HepG2 (cell line): Measurements from ENCODE around the gene ANKRD10. TPM values are rescaled to one million over a fixed set of nuclear protein-coding genes. Genes with fewer than 3 reads are reported as not detected.

Experiments
- AKAP8 ChIP-seq: sonication (generic); formaldehyde crosslinking; IDR thresholded peaks from 2 replicates; pipeline ENCODE4 v1.5.1; 2020; ENCODE audit warnings: mild to moderate bottlenecking, missing genetic modification reagents
- ATF7 ChIP-seq, 2 experiments: fragments of 450-650 bp in 1 of 2; sonication (generic) in 1 of 2; formaldehyde crosslinking in 1 of 2; IDR thresholded peaks; 2 replicates each; pipeline versions ENCODE4 v1.4.0 to v1.6.1; 2016 to 2020; ENCODE audit warnings: antibody characterized with exemption in 1 of 2, mild to moderate bottlenecking in 1 of 2, missing genetic modification reagents in 1 of 2
- BHLHE40 ChIP-seq: IDR thresholded peaks from 2 replicates; pipeline ENCODE4 v1.6.1; 2011; ENCODE audit warnings: low read length, improper control_type of control experiment
- CENPX ChIP-seq: sonication (generic); formaldehyde crosslinking; IDR thresholded peaks from 2 replicates; pipeline ENCODE4 v1.9.0; 2021; ENCODE audit warnings: mild to moderate bottlenecking, missing genetic modification reagents, moderate library complexity
- GTF2F1 ChIP-seq: fragments of 150-350 bp; IDR thresholded peaks from 2 replicates; pipeline ENCODE4 v1.6.1; 2014; ENCODE audit warnings: low read length
- NCOA2 ChIP-seq: sonication (generic); formaldehyde crosslinking; IDR thresholded peaks from 2 replicates; pipeline ENCODE4 v1.8.0; 2022; ENCODE audit warnings: inconsistent platforms
- NFYC ChIP-seq: IDR thresholded peaks from 2 replicates; pipeline ENCODE4 v1.6.1; 2016; ENCODE audit warnings: missing genetic modification reagents, missing compliant biosample characterization
- SRF ChIP-seq: IDR thresholded peaks from 2 replicates; pipeline ENCODE4 v1.6.1; 2011; ENCODE audit warnings: mild to moderate bottlenecking, low read depth, low read length, moderate library complexity
- ZNF589 ChIP-seq: sonication (generic); formaldehyde crosslinking; conservative IDR thresholded peaks from 2 replicates; pipeline ENCODE4 v1.8.0; 2022; ENCODE audit warnings: mild to moderate bottlenecking, moderate library complexity, missing genetic modification reagents
- polyA plus RNA-seq, 8 experiments: library from polyadenylated mRNA; depleted of rRNA in 3 of 8; stranded (reverse) in 7 of 8; unstranded in 1 of 8; fragments of >200 nt; fragmentation: Illumina TruSeq in 4 of 8; extraction: Trizol in 4 of 8; gene quantifications; 2 replicates each; pipeline versions ENCODE4 v1.2.1 to v1.2.3, GENCODE V29; 2011 to 2016; ENCODE audit warnings: low read depth in 4 of 8, missing spikeins in 1 of 8, mixed read lengths in 1 of 8; ENCODE audit not compliant: insufficient read depth in 1 of 8
- total RNA-seq, 5 experiments: library from RNA; depleted of rRNA; stranded (reverse); fragments of >200 nt; fragmentation: Illumina TruSeq; extraction: Trizol; gene quantifications; 2 replicates each; pipeline ENCODE4 v1.2.3, GENCODE V29; 2016; ENCODE audit warnings: low read depth in 1 of 5
- TF ChIP-seq, protein P1 (sequence below): sonication (generic); formaldehyde crosslinking; IDR thresholded peaks from 2 replicates; pipeline ENCODE4 v1.4.0; 2020; ENCODE audit warnings: missing genetic modification reagents
- TF ChIP-seq, protein P2 (sequence below): sonication (generic); formaldehyde crosslinking; IDR thresholded peaks from 2 replicates; pipeline ENCODE4 v1.4.0; 2020; ENCODE audit warnings: missing genetic modification reagents
- TF ChIP-seq, protein P3 (sequence below): sonication (generic); formaldehyde crosslinking; IDR thresholded peaks from 2 replicates; pipeline ENCODE4 v1.5.0; 2020; ENCODE audit warnings: missing genetic modification reagents
- TF ChIP-seq, protein P4 (sequence below): IDR thresholded peaks from 2 replicates; pipeline ENCODE4 v1.6.1; 2016; ENCODE audit warnings: missing biosample characterization, missing genetic modification reagents, low read depth
- TF ChIP-seq, protein P5 (sequence below): sonication (generic); IDR thresholded peaks from 2 replicates; pipeline ENCODE4 v1.6.1; 2016; ENCODE audit warnings: low read depth, borderline replicate concordance
- TF ChIP-seq, protein P6 (sequence below): IDR thresholded peaks from 2 replicates; pipeline ENCODE4 v1.6.1; 2016
- TF ChIP-seq, protein P7 (sequence below): sonication (generic); formaldehyde crosslinking; IDR thresholded peaks from 2 replicates; pipeline ENCODE4 v1.8.0; 2022; ENCODE audit warnings: mild to moderate bottlenecking, missing genetic modification reagents, moderate library complexity

The ANKRD10 gene
- total and polyA plus RNA-seq, 2 of the 13 experiments (the other 11 are each of a cell fraction or from before 2014, with no cell fraction given) = 108 to 115 TPM

DNA sequence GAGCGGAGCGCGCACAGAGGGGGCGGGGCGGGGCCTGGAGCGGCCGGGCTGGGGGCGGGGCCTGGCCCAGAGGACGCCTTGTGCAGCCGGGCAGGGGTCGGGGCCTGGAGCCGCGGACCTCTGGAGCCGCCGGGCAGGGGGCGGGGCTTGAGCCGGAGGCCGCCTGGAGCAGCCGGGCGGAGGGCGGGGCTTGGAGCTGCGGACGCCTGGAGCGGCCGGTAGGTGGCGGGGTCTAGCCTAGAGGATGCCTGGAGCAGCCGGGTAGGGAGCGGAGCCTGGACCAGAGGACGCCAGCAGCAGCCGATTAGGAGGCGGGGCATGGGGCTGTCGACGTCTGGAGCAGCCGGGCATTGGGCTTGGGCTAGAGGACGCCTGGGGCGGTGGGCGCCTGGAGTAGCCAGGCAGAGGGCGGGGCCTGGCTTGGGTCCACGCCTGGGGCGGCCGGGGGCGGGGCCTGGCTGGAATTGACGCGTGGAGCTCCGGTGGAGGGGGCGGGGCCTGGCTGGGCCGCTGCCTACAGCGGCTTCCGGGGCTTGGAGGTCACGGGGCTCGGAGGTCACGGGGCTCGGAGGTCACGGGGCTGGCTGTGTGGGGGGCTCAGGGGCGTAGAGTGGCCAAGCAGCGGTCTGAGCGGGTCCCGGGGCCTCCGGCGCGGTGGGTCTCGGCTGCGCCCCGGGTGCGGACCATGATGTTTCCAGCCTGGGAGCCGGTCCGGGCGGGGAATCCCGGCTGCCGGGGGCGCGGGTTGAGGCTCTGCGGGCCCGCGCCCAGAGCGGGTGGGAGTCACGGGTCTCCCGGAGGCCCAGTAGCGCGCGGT is at the start of gene ANKRD10 (continued):
- TF ChIP-seq AKAP8 (CRISPR knock-in tag) (no peak; the same call in 1 of the 2 replicates), ZNF589 (CRISPR knock-in tag) (no peak), BHLHE40 (peak; percentile 31; the same call in 1 of the 2 replicates), CENPX (no peak), GTF2F1 (no peak), NFYC (CRISPR knock-in tag) (peak; percentile 8; the same call in 1 of the 2 replicates), NCOA2 (CRISPR knock-in tag) (no peak), ATF7 (IDR thresholded peaks at IDR 0.05) (no peak), ATF7 (CRISPR knock-in tag; IDR thresholded peaks at IDR 0.05) (no peak), SRF (0 out of 2 replicates have a peak, but pooled peaks have one; percentile 6)
- TF ChIP-seq, protein P1, sequence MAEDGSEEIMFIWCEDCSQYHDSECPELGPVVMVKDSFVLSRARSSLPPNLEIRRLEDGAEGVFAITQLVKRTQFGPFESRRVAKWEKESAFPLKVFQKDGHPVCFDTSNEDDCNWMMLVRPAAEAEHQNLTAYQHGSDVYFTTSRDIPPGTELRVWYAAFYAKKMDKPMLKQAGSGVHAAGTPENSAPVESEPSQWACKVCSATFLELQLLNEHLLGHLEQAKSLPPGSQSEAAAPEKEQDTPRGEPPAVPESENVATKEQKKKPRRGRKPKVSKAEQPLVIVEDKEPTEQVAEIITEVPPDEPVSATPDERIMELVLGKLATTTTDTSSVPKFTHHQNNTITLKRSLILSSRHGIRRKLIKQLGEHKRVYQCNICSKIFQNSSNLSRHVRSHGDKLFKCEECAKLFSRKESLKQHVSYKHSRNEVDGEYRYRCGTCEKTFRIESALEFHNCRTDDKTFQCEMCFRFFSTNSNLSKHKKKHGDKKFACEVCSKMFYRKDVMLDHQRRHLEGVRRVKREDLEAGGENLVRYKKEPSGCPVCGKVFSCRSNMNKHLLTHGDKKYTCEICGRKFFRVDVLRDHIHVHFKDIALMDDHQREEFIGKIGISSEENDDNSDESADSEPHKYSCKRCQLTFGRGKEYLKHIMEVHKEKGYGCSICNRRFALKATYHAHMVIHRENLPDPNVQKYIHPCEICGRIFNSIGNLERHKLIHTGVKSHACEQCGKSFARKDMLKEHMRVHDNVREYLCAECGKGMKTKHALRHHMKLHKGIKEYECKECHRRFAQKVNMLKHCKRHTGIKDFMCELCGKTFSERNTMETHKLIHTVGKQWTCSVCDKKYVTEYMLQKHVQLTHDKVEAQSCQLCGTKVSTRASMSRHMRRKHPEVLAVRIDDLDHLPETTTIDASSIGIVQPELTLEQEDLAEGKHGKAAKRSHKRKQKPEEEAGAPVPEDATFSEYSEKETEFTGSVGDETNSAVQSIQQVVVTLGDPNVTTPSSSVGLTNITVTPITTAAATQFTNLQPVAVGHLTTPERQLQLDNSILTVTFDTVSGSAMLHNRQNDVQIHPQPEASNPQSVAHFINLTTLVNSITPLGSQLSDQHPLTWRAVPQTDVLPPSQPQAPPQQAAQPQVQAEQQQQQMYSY = peak; percentile 79
- TF ChIP-seq, protein P2, sequence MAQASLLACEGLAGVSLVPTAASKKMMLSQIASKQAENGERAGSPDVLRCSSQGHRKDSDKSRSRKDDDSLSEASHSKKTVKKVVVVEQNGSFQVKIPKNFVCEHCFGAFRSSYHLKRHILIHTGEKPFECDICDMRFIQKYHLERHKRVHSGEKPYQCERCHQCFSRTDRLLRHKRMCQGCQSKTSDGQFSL (CRISPR knock-in tag) = no peak
- TF ChIP-seq, protein P3, sequence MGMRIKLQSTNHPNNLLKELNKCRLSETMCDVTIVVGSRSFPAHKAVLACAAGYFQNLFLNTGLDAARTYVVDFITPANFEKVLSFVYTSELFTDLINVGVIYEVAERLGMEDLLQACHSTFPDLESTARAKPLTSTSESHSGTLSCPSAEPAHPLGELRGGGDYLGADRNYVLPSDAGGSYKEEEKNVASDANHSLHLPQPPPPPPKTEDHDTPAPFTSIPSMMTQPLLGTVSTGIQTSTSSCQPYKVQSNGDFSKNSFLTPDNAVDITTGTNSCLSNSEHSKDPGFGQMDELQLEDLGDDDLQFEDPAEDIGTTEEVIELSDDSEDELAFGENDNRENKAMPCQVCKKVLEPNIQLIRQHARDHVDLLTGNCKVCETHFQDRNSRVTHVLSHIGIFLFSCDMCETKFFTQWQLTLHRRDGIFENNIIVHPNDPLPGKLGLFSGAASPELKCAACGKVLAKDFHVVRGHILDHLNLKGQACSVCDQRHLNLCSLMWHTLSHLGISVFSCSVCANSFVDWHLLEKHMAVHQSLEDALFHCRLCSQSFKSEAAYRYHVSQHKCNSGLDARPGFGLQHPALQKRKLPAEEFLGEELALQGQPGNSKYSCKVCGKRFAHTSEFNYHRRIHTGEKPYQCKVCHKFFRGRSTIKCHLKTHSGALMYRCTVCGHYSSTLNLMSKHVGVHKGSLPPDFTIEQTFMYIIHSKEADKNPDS (CRISPR knock-in tag) = no peak
- TF ChIP-seq, protein P4, sequence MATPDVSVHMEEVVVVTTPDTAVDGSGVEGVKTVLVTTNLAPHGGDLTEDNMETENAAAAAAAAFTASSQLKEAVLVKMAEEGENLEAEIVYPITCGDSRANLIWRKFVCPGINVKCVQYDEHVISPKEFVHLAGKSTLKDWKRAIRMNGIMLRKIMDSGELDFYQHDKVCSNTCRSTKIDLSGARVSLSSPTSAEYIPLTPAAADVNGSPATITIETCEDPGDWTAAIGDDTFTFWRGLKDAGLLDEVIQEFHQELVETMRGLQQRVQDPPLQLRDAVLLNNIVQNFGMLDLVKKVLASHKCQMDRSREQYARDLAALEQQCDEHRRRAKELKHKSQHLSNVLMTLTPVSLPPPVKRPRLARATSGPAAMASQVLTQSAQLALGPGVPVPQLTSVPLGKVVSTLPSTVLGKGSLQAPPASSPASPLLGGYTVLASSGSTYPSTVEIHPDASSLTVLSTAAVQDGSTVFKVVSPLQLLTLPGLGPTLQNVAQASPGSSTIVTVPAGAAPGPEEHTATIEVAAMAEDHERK = no peak
- TF ChIP-seq, protein P5, sequence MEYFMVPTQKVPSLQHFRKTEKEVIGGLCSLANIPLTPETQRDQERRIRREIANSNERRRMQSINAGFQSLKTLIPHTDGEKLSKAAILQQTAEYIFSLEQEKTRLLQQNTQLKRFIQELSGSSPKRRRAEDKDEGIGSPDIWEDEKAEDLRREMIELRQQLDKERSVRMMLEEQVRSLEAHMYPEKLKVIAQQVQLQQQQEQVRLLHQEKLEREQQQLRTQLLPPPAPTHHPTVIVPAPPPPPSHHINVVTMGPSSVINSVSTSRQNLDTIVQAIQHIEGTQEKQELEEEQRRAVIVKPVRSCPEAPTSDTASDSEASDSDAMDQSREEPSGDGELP = no peak; the same call in 1 of the 2 replicates
- TF ChIP-seq, protein P6, sequence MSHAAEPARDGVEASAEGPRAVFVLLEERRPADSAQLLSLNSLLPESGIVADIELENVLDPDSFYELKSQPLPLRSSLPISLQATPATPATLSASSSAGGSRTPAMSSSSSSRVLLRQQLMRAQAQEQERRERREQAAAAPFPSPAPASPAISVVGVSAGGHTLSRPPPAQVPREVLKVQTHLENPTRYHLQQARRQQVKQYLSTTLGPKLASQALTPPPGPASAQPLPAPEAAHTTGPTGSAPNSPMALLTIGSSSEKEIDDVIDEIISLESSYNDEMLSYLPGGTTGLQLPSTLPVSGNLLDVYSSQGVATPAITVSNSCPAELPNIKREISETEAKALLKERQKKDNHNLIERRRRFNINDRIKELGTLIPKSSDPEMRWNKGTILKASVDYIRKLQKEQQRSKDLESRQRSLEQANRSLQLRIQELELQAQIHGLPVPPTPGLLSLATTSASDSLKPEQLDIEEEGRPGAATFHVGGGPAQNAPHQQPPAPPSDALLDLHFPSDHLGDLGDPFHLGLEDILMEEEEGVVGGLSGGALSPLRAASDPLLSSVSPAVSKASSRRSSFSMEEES (CRISPR knock-in tag) = peak; percentile 52
- TF ChIP-seq, protein P7, sequence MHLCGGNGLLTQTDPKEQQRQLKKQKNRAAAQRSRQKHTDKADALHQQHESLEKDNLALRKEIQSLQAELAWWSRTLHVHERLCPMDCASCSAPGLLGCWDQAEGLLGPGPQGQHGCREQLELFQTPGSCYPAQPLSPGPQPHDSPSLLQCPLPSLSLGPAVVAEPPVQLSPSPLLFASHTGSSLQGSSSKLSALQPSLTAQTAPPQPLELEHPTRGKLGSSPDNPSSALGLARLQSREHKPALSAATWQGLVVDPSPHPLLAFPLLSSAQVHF = peak; percentile 3; the same call in 1 of the 2 replicates
